Mesendoderm (in vitro differentiated cells): Measurements from ENCODE around the gene MAD1L1.
A peak's percentile ranks its signal among the peaks of the same experiment; 100 is the strongest.

Source experiments
- DNase-seq: peaks from one replicate; pipeline ENCODE4 v3.0.0; 2013
- H2AK5ac ChIP-seq: 2 replicates; pipeline ENCODE4 v1.6.1; 2013; ENCODE audit warnings: low read length, inconsistent platforms
- H2BK120ac ChIP-seq: 2 replicates; pipeline ENCODE4 v1.6.1; 2013; ENCODE audit warnings: low read depth, mild to moderate bottlenecking, low read length, moderate library complexity, mixed read lengths
- H2BK15ac ChIP-seq: replicated peaks from 2 replicates; pipeline ENCODE4 v1.6.1; 2013; ENCODE audit warnings: low read depth, mild to moderate bottlenecking, moderate library complexity
- H2BK5ac ChIP-seq: 2 replicates; pipeline ENCODE4 v1.6.1; 2013; ENCODE audit warnings: low read length, inconsistent platforms
- H3K18ac ChIP-seq: 2 replicates; pipeline ENCODE4 v1.6.1; 2013; ENCODE audit warnings: mild to moderate bottlenecking, low read length, mixed read lengths
- H3K23ac ChIP-seq: one replicate; pipeline ENCODE4 v1.6.1; 2013; ENCODE audit warnings: low read length
- H3K27ac ChIP-seq: 2 replicates; pipeline ENCODE4 v1.5.1; 2013; ENCODE audit warnings: low read depth, mild to moderate bottlenecking, inconsistent platforms, low read length, moderate library complexity
- H3K27me3 ChIP-seq: 2 replicates; pipeline ENCODE4 v1.6.1; 2013; ENCODE audit warnings: low read length, control low read depth, mild to moderate bottlenecking, inconsistent platforms; ENCODE audit not compliant: insufficient read depth, poor library complexity
- H3K36me3 ChIP-seq: 2 replicates; pipeline ENCODE4 v1.6.1; 2013; ENCODE audit warnings: low read length, inconsistent platforms; ENCODE audit not compliant: control insufficient read depth, insufficient read depth
- H3K4ac ChIP-seq: one replicate; pipeline ENCODE4 v1.6.1; 2013; ENCODE audit warnings: low read depth, mild to moderate bottlenecking, low read length, moderate library complexity
- H3K4me1 ChIP-seq: 2 replicates; pipeline ENCODE4 v1.6.1; 2013; ENCODE audit warnings: low read depth, low read length, inconsistent platforms; ENCODE audit not compliant: control insufficient read depth
- H3K4me2 ChIP-seq: 2 replicates; pipeline ENCODE4 v1.6.1; 2013; ENCODE audit warnings: low read length
- H3K4me3 ChIP-seq: 2 replicates; pipeline ENCODE4 v1.5.1; 2013; ENCODE audit warnings: mild to moderate bottlenecking, low read length
- H3K56ac ChIP-seq: one replicate; pipeline ENCODE4 v1.6.1; 2013; ENCODE audit warnings: low read length
- H3K79me1 ChIP-seq: 2 replicates; pipeline ENCODE4 v1.6.1; 2013; ENCODE audit warnings: low read length, inconsistent platforms
- H3K79me2 ChIP-seq: 2 replicates; pipeline ENCODE4 v1.6.1; 2013; ENCODE audit warnings: mild to moderate bottlenecking, low read length; ENCODE audit not compliant: control insufficient read depth, insufficient read depth
- H3K9ac ChIP-seq: 2 replicates; pipeline ENCODE4 v1.6.1; 2013; ENCODE audit warnings: low read length, inconsistent platforms
- H4K5ac ChIP-seq: one replicate; pipeline ENCODE4 v1.6.1; 2013; ENCODE audit warnings: low read length
- H4K8ac ChIP-seq: one replicate; pipeline ENCODE4 v1.6.1; 2013; ENCODE audit warnings: low read depth, mild to moderate bottlenecking, control low read depth, low read length, moderate library complexity
- WGBS: extraction: QIAGEN DNeasy Blood & Tissue Kit; methylation state at CpG from one replicate; pipeline ENCODE4 v1.1.7; 2013; ENCODE audit warnings: low lambda C conversion rate, missing lambda C conversion rate; ENCODE audit not compliant: insufficient coverage; ENCODE audit errors: extremely low coverage; 5-methylcytosine and 5-hydroxymethylcytosine counted together

The MAD1L1 gene

GRCh38 chr7:1985042-1985441 lies 247.7 kb downstream of the MAD1L1 start:
- peak; percentile 13 for DNase-seq
- H3K4me2 ChIP-seq, result no peak overlapping the region
- H3K23ac ChIP-seq, result no peak overlapping the region
- H3K4me1 ChIP-seq, result no peaks in the 10 kb centered on the region
- H3K27me3 ChIP-seq, result no peaks in the 10 kb centered on the region
- H3K79me1 ChIP-seq, result no peaks in the 10 kb centered on the region
- no peak overlapping the region for H3K4me3 ChIP-seq
- H3K18ac ChIP-seq, result no peak overlapping the region
- H2AK5ac ChIP-seq, result no peak overlapping the region
- WGBS, result no CpG with 5 or more reads among the region's 13 CpGs
- no peak overlapping the region for H3K27ac ChIP-seq
- H3K56ac ChIP-seq, result no peak overlapping the region
- H3K4ac ChIP-seq, result no peak overlapping the region
- no peak overlapping the region for H4K5ac ChIP-seq
- no peaks in the 10 kb centered on the region for H3K36me3 ChIP-seq
- H3K9ac ChIP-seq, result no peak overlapping the region
- H4K8ac ChIP-seq, result no peak overlapping the region
- H2BK5ac ChIP-seq, result no peak overlapping the region
- no peak overlapping the region for H2BK120ac ChIP-seq
- no peak overlapping the region for H2BK15ac ChIP-seq
- H3K79me2 ChIP-seq, result no peaks in the 10 kb centered on the region

GRCh38 chr7:1981878-1982230 lies 250.9 kb downstream of the MAD1L1 start:
- H3K4me2 ChIP-seq, result no peak overlapping the region
- no peak overlapping the region for H3K23ac ChIP-seq
- no peaks in the 10 kb centered on the region for H3K36me3 ChIP-seq
- no peak overlapping the region for H2BK5ac ChIP-seq
- H3K56ac ChIP-seq, result no peak overlapping the region
- no peak overlapping the region for H3K9ac ChIP-seq
- no peak overlapping the region for H3K27ac ChIP-seq
- H2BK15ac ChIP-seq, result no peak overlapping the region
- no CpG with 5 or more reads among the region's 6 CpGs for WGBS
- DNase-seq, result no peak
- no peak overlapping the region for H3K4me3 ChIP-seq
- H2BK120ac ChIP-seq, result no peak overlapping the region
- no peak overlapping the region for H2AK5ac ChIP-seq
- no peak overlapping the region for H3K4ac ChIP-seq
- H3K79me2 ChIP-seq, result no peaks in the 10 kb centered on the region
- no peaks in the 10 kb centered on the region for H3K27me3 ChIP-seq
- H3K18ac ChIP-seq, result no peak overlapping the region
- no peaks in the 10 kb centered on the region for H3K79me1 ChIP-seq
- H4K5ac ChIP-seq, result no peak overlapping the region
- no peak overlapping the region for H4K8ac ChIP-seq
- H3K4me1 ChIP-seq, result no peaks in the 10 kb centered on the region

GRCh38 chr7:1981201-1981877 lies 251.4 kb downstream of the MAD1L1 start:
- Histone ChIP-seq H2BK120ac (no peak overlapping the region), H2AK5ac (no peak overlapping the region), H3K4me2 (no peak overlapping the region), H3K27me3 (no peaks in the 10 kb centered on the region), H3K36me3 (no peaks in the 10 kb centered on the region), H4K8ac (no peak overlapping the region), H3K27ac (no peak overlapping the region), H3K23ac (no peak overlapping the region), H3K9ac (no peak overlapping the region), H3K4ac (no peak overlapping the region), H3K4me1 (no peaks in the 10 kb centered on the region), H3K56ac (no peak overlapping the region), H3K4me3 (no peak overlapping the region), H2BK5ac (no peak overlapping the region), H3K79me1 (no peaks in the 10 kb centered on the region), H3K79me2 (no peaks in the 10 kb centered on the region), H4K5ac (no peak overlapping the region), H2BK15ac (no peak overlapping the region), H3K18ac (no peak overlapping the region)
- WGBS, result no CpG with 5 or more reads among the region's 19 CpGs
- DNase-seq, result no peak

GRCh38 chr7:1979591-1980560 lies 252.9 kb downstream of the MAD1L1 start:
- H3K4ac ChIP-seq, result no peak overlapping the region
- no peak overlapping the region for H3K4me2 ChIP-seq
- H3K18ac ChIP-seq, result no peak overlapping the region
- H3K27me3 ChIP-seq, result no peaks in the 10 kb centered on the region
- no peak overlapping the region for H4K5ac ChIP-seq
- H3K9ac ChIP-seq, result no peak overlapping the region
- H2BK120ac ChIP-seq, result no peak overlapping the region
- H3K4me3 ChIP-seq, result no peak overlapping the region
- H3K79me1 ChIP-seq, result no peaks in the 10 kb centered on the region
- H3K56ac ChIP-seq, result no peak overlapping the region
- no CpG with 5 or more reads among the region's 40 CpGs for WGBS
- DNase-seq, result no peak
- no peak overlapping the region for H2BK15ac ChIP-seq
- no peaks in the 10 kb centered on the region for H3K4me1 ChIP-seq
- H3K23ac ChIP-seq, result no peak overlapping the region
- no peak overlapping the region for H2AK5ac ChIP-seq
- no peak overlapping the region for H3K27ac ChIP-seq
- H4K8ac ChIP-seq, result no peak overlapping the region
- no peak overlapping the region for H2BK5ac ChIP-seq
- H3K79me2 ChIP-seq, result no peaks in the 10 kb centered on the region
- no peaks in the 10 kb centered on the region for H3K36me3 ChIP-seq

GRCh38 chr7:1978656-1979590 lies 253.8 kb downstream of the MAD1L1 start:
- H4K8ac ChIP-seq, result no peak overlapping the region
- H3K4me2 ChIP-seq, result no peak overlapping the region
- H3K9ac ChIP-seq, result no peak overlapping the region
- H2BK15ac ChIP-seq, result no peak overlapping the region
- H3K27ac ChIP-seq, result no peak overlapping the region
- H3K56ac ChIP-seq, result no peak overlapping the region
- no peak overlapping the region for H2BK120ac ChIP-seq
- H3K79me1 ChIP-seq, result no peaks in the 10 kb centered on the region
- no peak overlapping the region for H3K4me3 ChIP-seq
- DNase-seq, result no peak
- no peak overlapping the region for H2BK5ac ChIP-seq
- H3K4ac ChIP-seq, result no peak overlapping the region
- H3K18ac ChIP-seq, result no peak overlapping the region
- H4K5ac ChIP-seq, result no peak overlapping the region
- H3K27me3 ChIP-seq, result no peaks in the 10 kb centered on the region
- no CpG with 5 or more reads among the region's 31 CpGs for whole genome bisulfite sequencing
- H3K4me1 ChIP-seq, result no peaks in the 10 kb centered on the region
- H3K36me3 ChIP-seq, result no peaks in the 10 kb centered on the region
- no peak overlapping the region for H2AK5ac ChIP-seq
- H3K23ac ChIP-seq, result no peak overlapping the region
- no peaks in the 10 kb centered on the region for H3K79me2 ChIP-seq
